SW 1271 (cell line): ENCODE results near the gene FHIP2A.
"Not testable (repeated sequence)": the region's sequence is repeated elsewhere in the genome, so short reads cannot be mapped to it uniquely, and the experiment has no call there.

Experiments
- DNase-seq, 2 experiments: peaks; one replicate each; lab custom pipeline; 2025; lab: John Stamatoyannopoulos, UW

Gene FHIP2A

GRCh38 chr10:114856544-114857287 is 35.1 kb downstream of the FHIP2A start:
- DNase-seq = peak; percentile 40 to 82

- DNase-seq = not testable (repeated sequence)
Measured at GRCh38 chr10:114857288-114857565, 35.6 kb downstream of the FHIP2A start.

GRCh38 chr10:114857922-114858629 is 36.5 kb downstream of the FHIP2A start:
- no peak for DNase-seq

- DNase-seq = no peak
Measured at GRCh38 chr10:114859222-114859621, 37.6 kb downstream of the FHIP2A start.

- no peak for DNase-seq
Measured at GRCh38 chr10:114862456-114862855, 40.9 kb downstream of the FHIP2A start.

- DNase-seq = no peak
Measured at GRCh38 chr10:114867365-114867764, 45.8 kb downstream of the FHIP2A start.

GRCh38 chr10:114868870-114869519 is 47.4 kb downstream of the FHIP2A start:
- DNase-seq = no peak

- peak in 1 of 2 experiments; percentile 21 for DNase-seq
Measured at GRCh38 chr10:114869520-114869892, 47.9 kb downstream of the FHIP2A start.

- DNase-seq = no peak
Measured at GRCh38 chr10:114870486-114870885, 48.9 kb downstream of the FHIP2A start.

GRCh38 chr10:114871379-114871778 is 49.8 kb downstream of the FHIP2A start:
- DNase-seq = no peak
